Esophagus muscularis mucosa (tissue), 4 donors: Measurements from ENCODE around the gene SPATA21. TPM values are rescaled to one million over a fixed set of nuclear protein-coding genes. Genes with fewer than 3 reads are reported as not detected.

Experiments used
- DNase-seq: peaks from one replicate; pipeline ENCODE4 v3.0.0-alpha.2; 2017; ENCODE audit errors: extremely low spot score
- H3K27ac ChIP-seq, 4 donors: fragments of 200-600 bp; sonication (generic); replicated peaks in 1 of 4; 1 replicate in 3 of 4; 2 replicates in 1 of 4; pipeline ENCODE4 v1.5.1; 2016 to 2019; ENCODE audit warnings: mild to moderate bottlenecking in 1 of 4
- H3K27me3 ChIP-seq, 4 donors: fragments of 200-600 bp; sonication (generic); one replicate each; pipeline versions ENCODE4 v1.5.1 to v1.6.0; 2016 to 2019
- H3K36me3 ChIP-seq, 4 donors: fragments of 200-600 bp; sonication (generic); one replicate each; pipeline ENCODE4 v1.5.1; 2016 to 2019
- H3K4me1 ChIP-seq, 4 donors: fragments of 200-600 bp; sonication (generic); one replicate each; pipeline ENCODE4 v1.5.1; 2016 to 2019
- H3K4me3 ChIP-seq, 4 donors: fragments of 200-600 bp; sonication (generic); 1 replicate in 2 of 4; 2 replicates in 2 of 4; pipeline ENCODE4 v1.5.1; 2016 to 2019; ENCODE audit warnings: mild to moderate bottlenecking in 4 of 4, moderate library complexity in 1 of 4
- H3K9me3 ChIP-seq, 4 donors: fragments of 200-600 bp; sonication (generic); 1 replicate in 3 of 4; 2 replicates in 1 of 4; pipeline ENCODE4 v1.5.1; 2016 to 2019
- EP300 ChIP-seq: sonication (generic); formaldehyde crosslinking; IDR thresholded peaks from one replicate; pipeline ENCODE4 v1.6.1; 2017; ENCODE audit warnings: antibody characterized with exemption
- POLR2A ChIP-seq: fragments of 450-650 bp; IDR thresholded peaks from one replicate; pipeline ENCODE4 v1.6.1; 2017; ENCODE audit warnings: antibody characterized with exemption, moderate library complexity, mild to moderate bottlenecking, low read depth
- POLR2AphosphoS5 ChIP-seq, 2 donors: sonication (generic); formaldehyde crosslinking; IDR thresholded peaks; one replicate each; pipeline ENCODE4 v1.6.1; 2017; ENCODE audit warnings: antibody characterized with exemption in 2 of 2
- WGBS: methylation state at CpG from one replicate; pipeline ENCODE4 v1.1.5; 2018; 5-methylcytosine and 5-hydroxymethylcytosine counted together
- intact Hi-C: fragments of 100-400 bp; cut with DNase I; formaldehyde crosslinking; loops from one replicate; pipeline ENCODE4 v1.15.1; 2023
- total RNA-seq, 4 donors: library from RNA; depleted of rRNA; stranded (reverse); fragments of >200 nt; gene quantifications; one replicate each; pipeline versions ENCODE4 v1.1.0 to v1.2.1, GENCODE V29; 2016
- TF ChIP-seq, protein P1 (sequence below), 3 experiments: fragments of 200-600 bp in 2 of 3; fragments of 450-650 bp in 1 of 3; sonication (generic) in 2 of 3; IDR thresholded peaks; one replicate each; pipeline ENCODE4 v1.5.1; 2017 to 2019; ENCODE audit warnings: antibody characterized with exemption in 3 of 3, mild to moderate bottlenecking in 2 of 3, moderate library complexity in 1 of 3

SPATA21 gene
- total RNA-seq, 4 donors from 2014 or later: not detected

DNA sequence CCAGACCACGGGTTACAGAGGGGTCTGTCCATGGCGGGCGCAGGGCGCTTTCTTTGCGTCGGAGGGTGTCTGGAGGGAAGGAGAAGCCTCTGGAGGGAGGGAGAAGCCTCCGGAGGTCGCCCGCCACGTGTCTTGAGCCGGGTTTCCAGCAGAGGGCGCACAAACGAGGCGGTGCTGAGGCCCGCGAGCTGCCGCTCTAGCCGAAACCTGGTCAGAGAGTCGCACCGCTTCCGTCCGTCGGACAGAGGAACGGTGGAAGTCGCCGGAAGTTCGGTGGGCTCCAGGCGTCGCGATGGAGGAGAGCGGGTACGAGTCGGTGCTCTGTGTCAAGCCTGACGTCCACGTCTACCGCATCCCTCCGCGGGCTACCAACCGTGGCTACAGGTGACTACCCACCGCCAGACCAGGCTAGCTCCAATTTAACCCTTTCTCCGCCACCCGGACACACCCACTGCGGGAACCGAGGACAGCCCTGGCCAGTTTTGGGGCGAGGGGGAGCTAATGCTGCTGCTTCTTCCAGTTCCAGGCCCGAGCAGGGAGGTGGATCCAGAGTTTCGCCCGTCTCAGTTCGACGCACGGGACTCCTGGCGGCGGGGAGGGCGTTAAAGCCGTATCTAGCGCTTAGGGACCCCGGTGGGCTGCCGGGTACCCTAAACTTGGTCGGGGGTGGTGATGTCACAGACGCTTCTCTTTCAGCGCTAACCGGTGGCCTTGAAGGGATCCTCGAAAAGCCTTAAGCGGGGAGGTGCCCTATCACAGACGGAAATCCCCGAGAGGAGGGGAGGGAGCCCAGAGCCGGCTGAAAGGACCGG lies 3.5 kb upstream of the SPATA21 start, which contains the start of gene NECAP2:
Gene NECAP2, plus strand, starts transcription at position 255 of the 812 bp plus-strand sequence. Its CDS starts 38 bp downstream, at position 293.
- TF ChIP-seq EP300 (no peak), POLR2A (no peak), POLR2AphosphoS5 (IDR thresholded peaks at IDR 0.05) (peak; percentile 80 to 92)
- TF ChIP-seq, protein P1, sequence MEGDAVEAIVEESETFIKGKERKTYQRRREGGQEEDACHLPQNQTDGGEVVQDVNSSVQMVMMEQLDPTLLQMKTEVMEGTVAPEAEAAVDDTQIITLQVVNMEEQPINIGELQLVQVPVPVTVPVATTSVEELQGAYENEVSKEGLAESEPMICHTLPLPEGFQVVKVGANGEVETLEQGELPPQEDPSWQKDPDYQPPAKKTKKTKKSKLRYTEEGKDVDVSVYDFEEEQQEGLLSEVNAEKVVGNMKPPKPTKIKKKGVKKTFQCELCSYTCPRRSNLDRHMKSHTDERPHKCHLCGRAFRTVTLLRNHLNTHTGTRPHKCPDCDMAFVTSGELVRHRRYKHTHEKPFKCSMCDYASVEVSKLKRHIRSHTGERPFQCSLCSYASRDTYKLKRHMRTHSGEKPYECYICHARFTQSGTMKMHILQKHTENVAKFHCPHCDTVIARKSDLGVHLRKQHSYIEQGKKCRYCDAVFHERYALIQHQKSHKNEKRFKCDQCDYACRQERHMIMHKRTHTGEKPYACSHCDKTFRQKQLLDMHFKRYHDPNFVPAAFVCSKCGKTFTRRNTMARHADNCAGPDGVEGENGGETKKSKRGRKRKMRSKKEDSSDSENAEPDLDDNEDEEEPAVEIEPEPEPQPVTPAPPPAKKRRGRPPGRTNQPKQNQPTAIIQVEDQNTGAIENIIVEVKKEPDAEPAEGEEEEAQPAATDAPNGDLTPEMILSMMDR (IDR thresholded peaks at IDR 0.05): peak; percentile 88 to 92 (median 91)
- H3K27me3 ChIP-seq: no peaks in the 10 kb centered on the region
- peak; percentile 95 for DNase-seq
- peak within 1 kb of the TSS; percentile 70 to 85 (median 75) for H3K4me3 ChIP-seq
- intact Hi-C loops: loop anchor here (2.0 kb wide), 1 partner anchor 58 kb away; no protein-coding TSS in a partner anchor
- peak within 1 kb of the TSS; percentile 69 to 77 (median 76) for H3K27ac ChIP-seq
- peaks cover 0 to 29% (median 24%) of the 10 kb centered on the region in 4 donors for H3K36me3 ChIP-seq
- under 1% methylated on average over 28 of the region's 68 CpGs for whole genome bisulfite sequencing
- no peaks in the 10 kb centered on the region for H3K9me3 ChIP-seq
- peaks cover 34 to 43% (median 39%) of the 10 kb centered on the region in 4 donors for H3K4me1 ChIP-seq

GRCh38 chr1:16440131-16440469 lies 2.9 kb upstream of the SPATA21 start:
- peaks cover 0 to 23% (median 18%) of the 10 kb centered on the region in 4 donors for H3K36me3 ChIP-seq
- TF ChIP-seq POLR2A (no peak), EP300 (no peak), POLR2AphosphoS5 (IDR thresholded peaks at IDR 0.05) (no peak)
- TF ChIP-seq, protein P1 (IDR thresholded peaks at IDR 0.05): no peak
- no peaks in the 10 kb centered on the region for H3K9me3 ChIP-seq
- intact Hi-C loops: loop anchor here (2.0 kb wide), 1 partner anchor 59 kb away; no protein-coding TSS in a partner anchor
- no peak for DNase-seq
- H3K27ac ChIP-seq: peak overlapping the region; percentile 69 to 77 (median 76)
- H3K4me3 ChIP-seq: peak overlapping the region; percentile 70 to 85 (median 75)
- H3K4me1 ChIP-seq: peaks cover 34 to 43% (median 39%) of the 10 kb centered on the region in 4 donors
- H3K27me3 ChIP-seq: no peaks in the 10 kb centered on the region
- 43% methylated on average over 7 of the region's 7 CpGs for WGBS

GRCh38 chr1:16438924-16439323 lies 1.7 kb upstream of the SPATA21 start:
- 89% methylated on average over 2 of the region's 2 CpGs for WGBS
- TF ChIP-seq POLR2A (no peak), POLR2AphosphoS5 (IDR thresholded peaks at IDR 0.05) (no peak), EP300 (no peak)
- TF ChIP-seq, protein P1 (IDR thresholded peaks at IDR 0.05): no peak
- Histone ChIP-seq H3K36me3 (peaks cover 0 to 12% (median 7%) of the 10 kb centered on the region in 4 donors), H3K9me3 (no peaks in the 10 kb centered on the region), H3K27me3 (no peaks in the 10 kb centered on the region), H3K4me1 (peaks cover 31 to 39% (median 35%) of the 10 kb centered on the region in 4 donors), H3K4me3 (no peak overlapping the region), H3K27ac (no peak overlapping the region)
- intact Hi-C loops: no loop called here
- no peak for DNase-seq

DNA sequence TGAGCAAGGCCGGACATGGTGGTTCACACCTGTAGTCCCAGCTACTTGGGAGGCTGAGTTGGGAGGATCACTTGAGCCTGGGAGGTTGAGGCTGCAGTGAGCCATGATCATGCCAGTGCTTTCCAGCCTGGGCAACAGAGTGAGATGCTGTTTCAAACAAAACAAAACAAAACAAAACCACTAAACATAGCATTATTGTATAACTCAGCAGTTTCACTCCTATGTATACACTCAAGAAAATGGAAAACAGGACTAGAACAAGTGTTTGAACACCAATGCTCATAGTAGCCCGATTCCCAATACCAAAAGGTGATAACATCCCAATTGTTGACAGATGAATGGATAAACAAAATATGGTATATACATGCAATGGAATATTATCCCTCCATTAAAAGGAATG lies 1.3 kb upstream of the SPATA21 start:
- TF ChIP-seq EP300 (no peak), POLR2A (no peak), POLR2AphosphoS5 (IDR thresholded peaks at IDR 0.05) (no peak)
- TF ChIP-seq, protein P1 (IDR thresholded peaks at IDR 0.05): no peak
- intact Hi-C loops: no loop called here
- Histone ChIP-seq H3K27me3 (no peaks in the 10 kb centered on the region), H3K9me3 (no peaks in the 10 kb centered on the region), H3K4me3 (no peak overlapping the region), H3K36me3 (peaks cover 0 to 7% (median 3%) of the 10 kb centered on the region in 4 donors), H3K4me1 (peaks cover 27 to 35% (median 30%) of the 10 kb centered on the region in 4 donors), H3K27ac (no peak overlapping the region)
- DNase-seq: no peak
- 93% methylated on average over 2 of the region's 2 CpGs for WGBS
